Transverse colon (tissue), 3 donors: ENCODE results near the gene SFMBT1.

Source experiments
- EP300 ChIP-seq: sonication (generic); formaldehyde crosslinking; IDR thresholded peaks from one replicate; pipeline ENCODE4 v1.6.1; 2017; ENCODE audit warnings: antibody characterized with exemption, low read depth
- POLR2A ChIP-seq: fragments of 450-650 bp; IDR thresholded peaks from one replicate; pipeline ENCODE4 v1.6.1; 2016; ENCODE audit warnings: antibody characterized with exemption, mild to moderate bottlenecking, moderate library complexity
- TF ChIP-seq, protein P1 (sequence below), 5 experiments: fragments of 200-600 bp in 3 of 5; fragments of 450-650 bp in 2 of 5; sonication (generic) in 3 of 5; IDR thresholded peaks; 1 replicate in 2 of 5; 2 replicates in 3 of 5; pipeline ENCODE4 v1.5.1; 2016 to 2017; ENCODE audit warnings: antibody characterized with exemption in 5 of 5, inconsistent platforms in 3 of 5, mild to moderate bottlenecking in 2 of 5, moderate library complexity in 1 of 5

DNA sequence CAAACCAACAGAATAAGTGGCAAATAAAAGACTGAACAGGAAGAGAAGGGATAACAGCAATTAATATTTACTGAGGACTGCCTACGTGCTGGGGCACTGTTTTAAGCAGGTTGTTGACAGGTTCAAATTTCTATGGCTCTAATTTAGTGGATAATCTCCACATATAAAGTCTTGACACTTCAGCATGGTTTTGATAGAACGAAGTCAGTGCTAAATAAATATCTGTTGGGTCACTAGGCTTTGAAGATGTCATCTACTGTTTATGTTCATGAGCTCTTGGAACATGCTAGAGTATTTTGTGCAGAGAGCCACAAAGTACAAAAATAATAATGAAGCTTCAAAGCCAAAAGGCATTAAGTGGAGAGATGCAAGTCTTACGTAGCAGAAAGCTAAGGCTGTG is 74.0 kb downstream of the SFMBT1 start:
- TF ChIP-seq, protein P1, sequence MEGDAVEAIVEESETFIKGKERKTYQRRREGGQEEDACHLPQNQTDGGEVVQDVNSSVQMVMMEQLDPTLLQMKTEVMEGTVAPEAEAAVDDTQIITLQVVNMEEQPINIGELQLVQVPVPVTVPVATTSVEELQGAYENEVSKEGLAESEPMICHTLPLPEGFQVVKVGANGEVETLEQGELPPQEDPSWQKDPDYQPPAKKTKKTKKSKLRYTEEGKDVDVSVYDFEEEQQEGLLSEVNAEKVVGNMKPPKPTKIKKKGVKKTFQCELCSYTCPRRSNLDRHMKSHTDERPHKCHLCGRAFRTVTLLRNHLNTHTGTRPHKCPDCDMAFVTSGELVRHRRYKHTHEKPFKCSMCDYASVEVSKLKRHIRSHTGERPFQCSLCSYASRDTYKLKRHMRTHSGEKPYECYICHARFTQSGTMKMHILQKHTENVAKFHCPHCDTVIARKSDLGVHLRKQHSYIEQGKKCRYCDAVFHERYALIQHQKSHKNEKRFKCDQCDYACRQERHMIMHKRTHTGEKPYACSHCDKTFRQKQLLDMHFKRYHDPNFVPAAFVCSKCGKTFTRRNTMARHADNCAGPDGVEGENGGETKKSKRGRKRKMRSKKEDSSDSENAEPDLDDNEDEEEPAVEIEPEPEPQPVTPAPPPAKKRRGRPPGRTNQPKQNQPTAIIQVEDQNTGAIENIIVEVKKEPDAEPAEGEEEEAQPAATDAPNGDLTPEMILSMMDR (IDR thresholded peaks at IDR 0.05): no peak
- no peak for TF ChIP-seq POLR2A
- TF ChIP-seq EP300: no peak
